Measurements from ENCODE around the gene MAN1A2.

The MAN1A2 gene

GRCh38 chr1:117562581-117563491 is 195.6 kb downstream of the MAN1A2 start:
- Mint-ChIP-seq H3K4me3 (no peak overlapping the region), H3K36me3 (no peaks in the 10 kb centered on the region), H3K4me1 (peaks cover 15% of the 10 kb centered on the region), H3K27ac (no peak overlapping the region), H3K9me3 (peaks cover 3% of the 10 kb centered on the region)
- no peak for ATAC-seq
- DNase-seq (ENCODE audit: low spot score in 2 of 2): no peak

GRCh38 chr1:117563492-117563875 is 196.2 kb downstream of the MAN1A2 start:
- Mint-ChIP-seq H3K36me3 (no peaks in the 10 kb centered on the region), H3K27ac (no peak overlapping the region), H3K4me3 (no peak overlapping the region), H3K9me3 (peaks cover 3% of the 10 kb centered on the region), H3K4me1 (peaks cover 9% of the 10 kb centered on the region)
- no peak for DNase-seq (ENCODE audit: low spot score in 2 of 2)
- no peak for ATAC-seq

DNA sequence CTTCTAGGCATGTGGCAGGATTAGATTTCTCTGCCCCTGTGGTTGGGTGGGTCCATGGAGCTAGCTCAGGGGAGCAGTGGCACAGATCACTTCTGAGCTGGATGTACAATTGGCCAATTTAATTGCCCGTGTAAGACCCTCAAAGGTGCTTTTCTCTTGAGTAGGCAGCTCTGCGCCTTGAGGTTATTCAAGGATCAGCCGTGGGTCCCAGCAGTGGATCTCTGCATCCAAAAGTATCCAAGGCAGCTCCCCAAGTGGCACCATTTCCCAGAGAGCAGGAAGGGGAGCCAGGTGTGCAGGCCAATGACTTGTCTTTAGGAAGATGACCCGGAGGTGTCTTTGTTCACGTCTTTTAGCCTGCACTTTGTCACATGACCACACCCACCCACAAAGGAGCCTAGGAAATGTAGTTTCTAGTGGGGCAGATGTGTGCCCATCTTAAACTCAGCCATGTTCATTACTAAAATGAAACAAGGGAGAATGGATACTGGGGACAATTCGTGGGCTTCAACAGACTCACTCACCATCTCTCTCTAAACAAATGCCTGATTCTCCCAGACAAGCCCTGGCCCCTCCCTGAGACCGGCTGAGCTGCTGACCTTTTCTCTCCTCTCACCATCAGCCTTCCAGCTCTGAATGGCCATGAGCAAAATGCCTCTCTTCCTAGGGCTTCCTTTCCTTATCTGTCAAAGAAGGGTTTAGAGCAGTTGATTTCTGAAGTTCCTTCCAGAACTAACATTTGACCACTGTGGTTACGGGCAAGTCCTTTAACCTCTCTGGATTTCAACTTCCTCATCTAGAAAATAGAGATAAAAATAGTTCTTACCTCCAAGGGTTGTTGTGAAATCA is 197.2 kb downstream of the MAN1A2 start:
- Mint-ChIP-seq H3K4me1 (peaks cover 5% of the 10 kb centered on the region), H3K27ac (peak overlapping the region; percentile 15), H3K9me3 (no peaks in the 10 kb centered on the region), H3K4me3 (no peak overlapping the region), H3K36me3 (no peaks in the 10 kb centered on the region)
- DNase-seq (ENCODE audit: low spot score in 2 of 2): no peak
- no peak for ATAC-seq

DNA sequence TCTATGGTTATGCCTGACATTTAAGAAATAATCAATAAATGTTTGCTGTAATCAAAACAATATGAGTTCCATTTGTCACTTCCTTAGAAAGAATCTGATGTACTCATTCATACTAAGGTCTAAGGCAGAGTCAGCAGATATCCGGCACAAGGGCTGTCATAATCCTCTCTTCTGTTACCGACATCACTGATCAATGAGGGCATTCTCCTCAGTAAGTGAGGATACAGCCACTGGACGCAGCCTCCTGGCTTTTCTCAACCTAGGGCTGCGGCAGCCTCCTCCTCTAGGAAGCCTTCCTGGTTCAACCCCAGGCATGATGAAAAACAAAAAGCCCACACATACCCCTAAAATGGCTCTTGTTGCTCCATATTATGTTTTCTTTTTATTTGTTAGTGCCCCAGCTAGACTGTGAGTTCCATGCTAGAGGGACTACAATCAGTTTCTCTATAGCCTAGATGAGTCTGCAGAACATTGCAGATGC is 197.9 kb downstream of the MAN1A2 start:
- ATAC-seq: no peak
- no peaks in the 10 kb centered on the region for H3K36me3 Mint-ChIP-seq
- H3K27ac Mint-ChIP-seq: peak overlapping the region; percentile 15

DNA sequence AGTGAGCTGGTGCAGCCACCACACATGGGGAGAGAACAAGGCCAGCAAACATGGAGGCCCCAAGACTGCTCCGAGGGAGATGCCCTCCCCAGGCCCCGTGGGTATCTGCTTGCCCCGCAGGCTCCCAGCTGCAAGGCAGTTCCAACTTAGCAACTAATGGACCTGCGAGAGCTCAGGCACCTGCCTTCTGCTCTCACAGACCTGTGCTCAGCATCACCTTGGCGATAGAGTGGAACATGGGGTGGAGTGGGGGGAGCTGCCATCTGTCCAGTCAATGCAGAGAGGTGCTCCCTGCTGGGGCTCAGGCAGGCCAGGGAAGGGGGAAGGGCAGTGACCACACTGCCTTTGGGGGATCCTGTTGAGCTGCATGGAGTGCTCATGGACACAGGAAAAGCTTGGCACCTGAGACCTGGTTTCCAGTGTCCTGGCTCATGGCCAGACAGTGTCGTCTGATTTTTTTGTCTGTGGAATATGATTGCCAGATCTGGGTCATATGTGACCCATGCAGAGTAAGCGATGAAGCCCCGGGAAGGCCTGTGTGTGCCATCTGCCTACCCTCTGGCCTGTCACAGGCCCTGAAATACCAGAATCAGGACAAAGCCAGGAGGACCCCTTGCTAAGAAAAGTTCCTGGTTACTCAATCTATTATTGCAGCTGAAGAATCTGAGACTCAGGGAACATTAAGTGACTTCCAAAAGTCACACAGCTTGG is 198.7 kb downstream of the MAN1A2 start:
- ATAC-seq (no peak), DNase-seq (ENCODE audit: low spot score in 2 of 2) (no peak)
- Mint-ChIP-seq H3K27ac (no peak overlapping the region), H3K4me1 (peaks cover 5% of the 10 kb centered on the region), H3K9me3 (no peaks in the 10 kb centered on the region), H3K4me3 (no peak overlapping the region), H3K36me3 (no peaks in the 10 kb centered on the region)

More for the DNA sequence above, 197.9 kb downstream of the MAN1A2 start:
- Mint-ChIP-seq H3K4me1 (peaks cover 5% of the 10 kb centered on the region), H3K9me3 (no peaks in the 10 kb centered on the region), H3K4me3 (no peak overlapping the region)
- DNase-seq (ENCODE audit: low spot score in 2 of 2): no peak

- Mint-ChIP-seq H3K9me3 (no peaks in the 10 kb centered on the region), H3K36me3 (no peaks in the 10 kb centered on the region), H3K27ac (no peak overlapping the region), H3K4me1 (peaks cover 9% of the 10 kb centered on the region), H3K4me3 (no peak overlapping the region)
- ATAC-seq: no peak
- DNase-seq (ENCODE audit: low spot score in 2 of 2): no peak
Observed at GRCh38 chr1:117566556-117566955, 199.3 kb downstream of the MAN1A2 start.

GRCh38 chr1:117567435-117567834 is 200.2 kb downstream of the MAN1A2 start:
- H3K4me3 Mint-ChIP-seq: no peak overlapping the region
- H3K36me3 Mint-ChIP-seq: no peaks in the 10 kb centered on the region
- no peak for DNase-seq (ENCODE audit: low spot score in 2 of 2)
- H3K9me3 Mint-ChIP-seq: no peaks in the 10 kb centered on the region
- ATAC-seq: no peak
- peaks cover 15% of the 10 kb centered on the region for H3K4me1 Mint-ChIP-seq
- H3K27ac Mint-ChIP-seq: no peak overlapping the region

GRCh38 chr1:117567976-117568375 is 200.7 kb downstream of the MAN1A2 start:
- H3K9me3 Mint-ChIP-seq: no peaks in the 10 kb centered on the region
- no peak overlapping the region for H3K4me3 Mint-ChIP-seq
- no peak overlapping the region for H3K27ac Mint-ChIP-seq
- H3K4me1 Mint-ChIP-seq: peaks cover 20% of the 10 kb centered on the region
- H3K36me3 Mint-ChIP-seq: no peaks in the 10 kb centered on the region
- no peak for ATAC-seq
- DNase-seq (ENCODE audit: low spot score in 2 of 2): no peak

DNA sequence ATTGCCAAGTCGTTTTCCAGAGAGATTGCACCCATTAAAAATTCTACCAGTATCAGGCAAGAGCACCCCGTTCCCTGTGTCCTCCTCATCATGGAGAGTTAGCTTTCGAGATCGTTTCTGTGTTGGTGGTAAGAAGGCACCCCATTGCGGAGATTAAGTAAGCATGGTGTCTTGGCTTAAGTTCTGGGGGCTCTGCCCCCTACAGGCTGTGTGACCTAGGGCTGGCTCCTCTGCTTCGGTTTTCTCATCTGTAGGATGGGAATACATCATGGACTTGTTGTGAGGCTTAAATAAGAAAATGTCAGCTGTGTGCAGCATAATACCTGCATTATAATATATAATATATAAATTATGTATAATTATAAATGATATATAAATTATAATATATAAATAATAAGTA is 201.8 kb downstream of the MAN1A2 start:
- no peak overlapping the region for H3K4me3 Mint-ChIP-seq
- no peaks in the 10 kb centered on the region for H3K36me3 Mint-ChIP-seq
- ATAC-seq: no peak

GRCh38 chr1:117569856-117570255 is 202.6 kb downstream of the MAN1A2 start:
- Mint-ChIP-seq H3K4me3 (no peak overlapping the region), H3K36me3 (no peaks in the 10 kb centered on the region), H3K4me1 (peaks cover 29% of the 10 kb centered on the region), H3K9me3 (no peaks in the 10 kb centered on the region), H3K27ac (no peak overlapping the region)
- no peak for ATAC-seq
- DNase-seq (ENCODE audit: low spot score in 2 of 2): no peak

More for the DNA sequence above, 201.8 kb downstream of the MAN1A2 start:
- Mint-ChIP-seq H3K27ac (no peak overlapping the region), H3K9me3 (no peaks in the 10 kb centered on the region), H3K4me1 (peaks cover 29% of the 10 kb centered on the region)
- DNase-seq (ENCODE audit: low spot score in 2 of 2): no peak

DNA sequence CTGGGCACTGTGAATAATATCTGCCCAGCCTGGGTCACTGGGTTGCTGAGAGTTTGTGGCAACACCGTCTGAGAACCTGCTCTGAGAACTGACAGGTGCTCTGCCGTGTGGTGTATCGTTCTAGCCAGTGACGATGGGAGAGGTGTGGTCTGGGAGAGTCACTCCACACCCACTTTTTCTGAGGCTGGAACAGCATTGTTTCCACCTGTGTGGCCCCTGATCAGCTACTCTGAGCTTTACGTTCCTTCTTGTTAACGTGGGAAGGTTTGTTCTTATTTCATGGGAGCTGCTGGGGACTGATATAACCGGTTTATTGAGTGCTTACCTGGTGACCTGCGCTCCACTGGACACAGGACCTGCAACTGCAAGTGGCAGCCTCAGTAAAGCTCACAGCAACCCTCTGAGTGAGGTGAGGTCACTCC is 203.8 kb downstream of the MAN1A2 start:
- Mint-ChIP-seq H3K9me3 (no peaks in the 10 kb centered on the region), H3K27ac (peak overlapping the region; percentile 58), H3K4me1 (peaks cover 28% of the 10 kb centered on the region), H3K36me3 (no peaks in the 10 kb centered on the region), H3K4me3 (no peak overlapping the region)
- ATAC-seq (no peak), DNase-seq (ENCODE audit: low spot score in 2 of 2) (no peak)

- H3K9me3 Mint-ChIP-seq: no peaks in the 10 kb centered on the region
- peaks cover 28% of the 10 kb centered on the region for H3K4me1 Mint-ChIP-seq
- H3K4me3 Mint-ChIP-seq: no peak overlapping the region
- peak overlapping the region; percentile 58 for H3K27ac Mint-ChIP-seq
- no peaks in the 10 kb centered on the region for H3K36me3 Mint-ChIP-seq
- no peak for DNase-seq (ENCODE audit: low spot score in 2 of 2)
- ATAC-seq: no peak
Observed at GRCh38 chr1:117571496-117571895, 204.2 kb downstream of the MAN1A2 start.

DNA sequence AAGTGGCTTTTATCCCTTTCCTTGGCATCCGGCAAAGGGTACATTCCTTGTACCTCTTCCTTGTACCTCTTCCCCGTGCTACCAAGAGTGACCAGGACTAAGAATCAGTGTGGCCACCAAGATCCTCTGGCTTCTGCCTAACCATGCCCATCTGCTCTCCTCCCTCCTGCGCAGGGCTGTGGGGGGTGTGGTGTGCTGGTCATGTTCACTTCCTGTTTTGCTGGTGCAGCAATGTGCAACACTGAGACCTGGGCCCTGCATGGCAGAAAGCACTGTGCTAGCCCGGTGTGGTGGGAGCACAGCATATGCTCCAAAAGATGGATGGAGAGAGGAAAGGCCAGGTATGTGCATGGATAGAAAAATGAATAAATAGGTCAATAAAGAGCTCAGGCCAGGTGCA is 205.3 kb downstream of the MAN1A2 start:
- H3K27ac Mint-ChIP-seq: peak overlapping the region; percentile 55
- H3K9me3 Mint-ChIP-seq: no peaks in the 10 kb centered on the region
- H3K4me3 Mint-ChIP-seq: peak overlapping the region; percentile 2
- DNase-seq (ENCODE audit: low spot score in 2 of 2) (no peak), ATAC-seq (peak; percentile 77)
- H3K36me3 Mint-ChIP-seq: no peaks in the 10 kb centered on the region
- peaks cover 28% of the 10 kb centered on the region for H3K4me1 Mint-ChIP-seq

- peaks cover 28% of the 10 kb centered on the region for H3K4me1 Mint-ChIP-seq
- no peak overlapping the region for H3K4me3 Mint-ChIP-seq
- DNase-seq (ENCODE audit: low spot score in 2 of 2) (no peak), ATAC-seq (no peak)
- H3K27ac Mint-ChIP-seq: peak overlapping the region; percentile 57
- no peaks in the 10 kb centered on the region for H3K9me3 Mint-ChIP-seq
- H3K36me3 Mint-ChIP-seq: no peaks in the 10 kb centered on the region
Observed at GRCh38 chr1:117573386-117574023, 206.3 kb downstream of the MAN1A2 start.
